ENCODE data around the gene CTAGE8. TPM values are rescaled to one million over a fixed set of nuclear protein-coding genes. Genes with fewer than 3 reads are reported as not detected.
"Not testable (repeated sequence)": the region's sequence is repeated elsewhere in the genome, so short reads cannot be mapped to it uniquely, and the experiment has no call there.

CTAGE8 gene
- total and polyA plus RNA-seq, 4 experiments from 2014 or later = 0.36 to 0.45 (median 0.39) TPM; not detected in 1

DNA sequence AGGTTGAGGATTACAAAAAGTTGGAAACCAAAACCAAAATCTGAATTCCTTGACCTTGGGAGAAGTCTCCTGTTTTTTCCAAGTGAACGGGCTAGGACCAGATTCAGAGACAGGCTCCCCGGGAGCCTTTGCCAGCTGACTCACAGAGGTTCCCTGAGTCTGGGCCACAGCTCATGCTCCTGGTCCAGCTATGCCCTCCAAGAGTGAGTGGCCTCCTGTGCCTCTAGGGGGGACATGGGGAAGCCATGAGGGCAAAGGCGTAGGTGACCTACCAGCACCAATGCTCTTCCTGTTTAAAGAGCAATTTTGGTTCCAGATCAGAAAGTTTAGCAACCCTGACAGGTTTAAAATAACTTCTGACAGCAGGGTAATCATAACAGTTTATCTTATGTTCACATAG is 40.3 kb downstream of the CTAGE8 start:
- POLR2A ChIA-PET (ENCODE audit: partially characterized antibody) = not testable (repeated sequence)

GRCh38 chr7:144226866-144227265 is 42.2 kb downstream of the CTAGE8 start:
- H3K4me1 Mint-ChIP-seq; H3K27me3 Mint-ChIP-seq; H3K4me3 Mint-ChIP-seq; H3K36me3 ChIP-seq (ENCODE audit: insufficient read depth, low read length); H3K9me3 ChIP-seq (ENCODE audit: control insufficient read depth in 1 of 2, low read length in 2 of 2); POLR2A ChIA-PET (ENCODE audit: partially characterized antibody); DNase-seq; intact Hi-C loops (cut with micrococcal nuclease); H3K4me3 ChIP-seq (ENCODE audit: low read length in 2 of 2); CTCF ChIA-PET (ENCODE audit: partially characterized antibody); H3K27me3 ChIP-seq (ENCODE audit: insufficient read depth, low read length); H3K27ac Mint-ChIP-seq; H3K4me1 ChIP-seq (ENCODE audit: insufficient read depth, low read length); H3K36me3 Mint-ChIP-seq; H3K27ac ChIP-seq (ENCODE audit: low read depth, low read length); H3K9me3 Mint-ChIP-seq: not testable (repeated sequence)

More for the DNA sequence above, 40.3 kb downstream of the CTAGE8 start:
- H3K27me3 ChIP-seq (ENCODE audit: insufficient read depth, low read length); H3K4me3 ChIP-seq (ENCODE audit: low read length in 2 of 2); DNase-seq; H3K4me3 Mint-ChIP-seq; H3K27ac ChIP-seq (ENCODE audit: low read depth, low read length); CTCF ChIA-PET (ENCODE audit: partially characterized antibody); H3K36me3 ChIP-seq (ENCODE audit: insufficient read depth, low read length); H3K9me3 Mint-ChIP-seq; intact Hi-C loops (cut with micrococcal nuclease); H3K9me3 ChIP-seq (ENCODE audit: control insufficient read depth in 1 of 2, low read length in 2 of 2); H3K4me1 ChIP-seq (ENCODE audit: insufficient read depth, low read length); H3K27ac Mint-ChIP-seq; H3K36me3 Mint-ChIP-seq; H3K27me3 Mint-ChIP-seq; H3K4me1 Mint-ChIP-seq: not testable (repeated sequence)

DNA sequence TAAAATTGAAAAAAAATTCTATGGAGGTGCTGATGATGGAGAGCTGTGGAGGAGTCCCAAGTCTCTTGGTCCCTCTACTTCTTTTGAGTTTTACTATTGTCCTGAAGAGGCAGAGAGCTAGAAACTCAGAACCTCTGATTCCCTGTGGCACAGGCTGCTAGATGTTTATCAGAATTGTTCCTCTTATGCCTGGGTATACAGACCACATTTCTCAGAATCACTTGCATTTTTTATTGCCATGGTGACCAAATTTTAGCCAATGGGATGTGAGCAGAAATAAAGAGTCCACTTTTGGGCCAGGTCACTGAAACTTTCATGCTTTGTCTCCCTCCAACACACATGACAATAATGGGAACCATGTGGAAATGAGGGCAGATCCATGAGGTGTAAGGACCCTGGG is 45.4 kb downstream of the CTAGE8 start:
- H3K4me3 ChIP-seq (ENCODE audit: low read length in 2 of 2); POLR2A ChIA-PET (ENCODE audit: partially characterized antibody); intact Hi-C loops (cut with micrococcal nuclease); H3K27me3 ChIP-seq (ENCODE audit: insufficient read depth, low read length); H3K4me1 ChIP-seq (ENCODE audit: insufficient read depth, low read length); CTCF ChIA-PET (ENCODE audit: partially characterized antibody); DNase-seq; H3K9me3 Mint-ChIP-seq; H3K9me3 ChIP-seq (ENCODE audit: control insufficient read depth in 1 of 2, low read length in 2 of 2); H3K27ac Mint-ChIP-seq; H3K27me3 Mint-ChIP-seq; H3K4me1 Mint-ChIP-seq; H3K4me3 Mint-ChIP-seq; H3K36me3 ChIP-seq (ENCODE audit: insufficient read depth, low read length); H3K27ac ChIP-seq (ENCODE audit: low read depth, low read length); H3K36me3 Mint-ChIP-seq: not testable (repeated sequence)

DNA sequence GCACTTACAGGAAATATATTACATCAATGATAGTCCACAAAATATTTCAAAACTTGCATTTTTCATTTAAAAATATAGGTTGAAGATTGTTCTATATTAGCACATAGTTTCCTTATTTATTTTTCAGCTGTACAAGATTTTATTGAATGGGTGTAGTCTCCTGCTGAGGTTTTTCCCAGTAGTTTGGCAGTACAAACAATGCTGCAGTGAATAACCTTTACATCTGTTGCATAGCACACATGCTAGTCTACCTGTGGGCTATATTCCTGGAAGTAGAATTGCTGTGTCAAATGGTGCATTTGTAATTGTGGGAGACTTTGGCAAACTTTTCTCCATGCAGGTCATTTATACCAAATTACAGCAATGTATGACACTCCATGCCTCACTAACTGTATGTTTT is 48.6 kb downstream of the CTAGE8 start:
- H3K9me3 ChIP-seq (ENCODE audit: control insufficient read depth in 1 of 2, low read length in 2 of 2); H3K4me3 ChIP-seq (ENCODE audit: low read length in 2 of 2); H3K4me3 Mint-ChIP-seq; H3K36me3 Mint-ChIP-seq; H3K4me1 Mint-ChIP-seq; H3K27ac Mint-ChIP-seq; POLR2A ChIA-PET (ENCODE audit: partially characterized antibody); H3K36me3 ChIP-seq (ENCODE audit: insufficient read depth, low read length); intact Hi-C loops (cut with micrococcal nuclease); H3K4me1 ChIP-seq (ENCODE audit: insufficient read depth, low read length); H3K27me3 ChIP-seq (ENCODE audit: insufficient read depth, low read length); DNase-seq; H3K27me3 Mint-ChIP-seq; H3K9me3 Mint-ChIP-seq; CTCF ChIA-PET (ENCODE audit: partially characterized antibody); H3K27ac ChIP-seq (ENCODE audit: low read depth, low read length): not testable (repeated sequence)

DNA sequence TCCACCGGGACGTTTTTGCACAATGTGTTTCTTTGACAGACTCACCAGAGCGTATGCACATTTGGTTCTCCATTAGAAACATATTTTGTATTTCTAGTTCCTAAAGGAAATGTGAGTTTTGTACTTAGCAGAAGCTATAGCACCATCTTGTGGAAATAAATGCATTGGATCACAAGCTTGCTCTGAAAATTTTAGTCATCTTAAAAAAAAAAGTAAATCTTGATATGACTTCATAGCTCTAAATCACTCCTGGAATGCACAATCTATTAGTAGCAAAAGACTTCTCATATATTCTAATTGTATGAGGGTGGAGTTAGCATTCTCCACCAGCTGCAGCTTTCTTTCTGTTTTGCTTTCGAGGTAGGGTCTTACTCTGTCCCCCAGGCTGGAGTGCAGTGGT is 49.9 kb downstream of the CTAGE8 start:
- H3K9me3 ChIP-seq (ENCODE audit: control insufficient read depth in 1 of 2, low read length in 2 of 2); H3K36me3 ChIP-seq (ENCODE audit: insufficient read depth, low read length); POLR2A ChIA-PET (ENCODE audit: partially characterized antibody); H3K4me1 Mint-ChIP-seq; H3K27me3 Mint-ChIP-seq; H3K27me3 ChIP-seq (ENCODE audit: insufficient read depth, low read length); H3K9me3 Mint-ChIP-seq; H3K4me3 Mint-ChIP-seq; DNase-seq; intact Hi-C loops (cut with micrococcal nuclease); CTCF ChIA-PET (ENCODE audit: partially characterized antibody); H3K4me3 ChIP-seq (ENCODE audit: low read length in 2 of 2); H3K36me3 Mint-ChIP-seq; H3K27ac ChIP-seq (ENCODE audit: low read depth, low read length); H3K27ac Mint-ChIP-seq; H3K4me1 ChIP-seq (ENCODE audit: insufficient read depth, low read length): not testable (repeated sequence)

DNA sequence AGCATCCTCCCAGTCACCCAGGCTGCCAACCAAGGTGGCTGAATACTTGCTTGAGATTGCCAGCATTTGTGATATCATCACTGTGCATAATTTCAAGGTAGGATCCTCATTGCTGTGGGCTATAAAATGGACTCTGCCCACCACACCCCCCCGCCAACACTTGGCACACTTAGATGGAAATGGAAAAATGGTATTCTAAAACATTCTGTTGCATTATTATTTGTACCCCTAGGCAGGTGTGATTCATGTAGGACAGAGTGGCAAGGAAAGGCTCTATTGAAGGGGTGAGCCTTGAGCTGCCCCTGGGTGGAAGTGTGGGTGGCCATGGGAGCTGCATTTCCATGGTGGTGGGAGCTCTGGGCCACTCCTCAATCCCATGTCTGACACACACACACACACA is 50.5 kb downstream of the CTAGE8 start:
- H3K4me1 ChIP-seq (ENCODE audit: insufficient read depth, low read length); H3K9me3 ChIP-seq (ENCODE audit: control insufficient read depth in 1 of 2, low read length in 2 of 2); CTCF ChIA-PET (ENCODE audit: partially characterized antibody); H3K4me3 ChIP-seq (ENCODE audit: low read length in 2 of 2); intact Hi-C loops (cut with micrococcal nuclease); H3K27me3 Mint-ChIP-seq; H3K36me3 ChIP-seq (ENCODE audit: insufficient read depth, low read length); H3K4me3 Mint-ChIP-seq; DNase-seq; H3K9me3 Mint-ChIP-seq; H3K36me3 Mint-ChIP-seq; POLR2A ChIA-PET (ENCODE audit: partially characterized antibody); H3K27ac ChIP-seq (ENCODE audit: low read depth, low read length); H3K27me3 ChIP-seq (ENCODE audit: insufficient read depth, low read length); H3K4me1 Mint-ChIP-seq: not testable (repeated sequence)
- peak overlapping the region in 1 of 7 donors; percentile 8 for H3K27ac Mint-ChIP-seq

- H3K27ac Mint-ChIP-seq; POLR2A ChIA-PET (ENCODE audit: partially characterized antibody); H3K9me3 Mint-ChIP-seq; H3K4me3 ChIP-seq (ENCODE audit: low read length in 2 of 2); H3K36me3 Mint-ChIP-seq; H3K36me3 ChIP-seq (ENCODE audit: insufficient read depth, low read length); H3K27me3 Mint-ChIP-seq; H3K9me3 ChIP-seq (ENCODE audit: control insufficient read depth in 1 of 2, low read length in 2 of 2); H3K4me1 ChIP-seq (ENCODE audit: insufficient read depth, low read length); H3K4me1 Mint-ChIP-seq; H3K4me3 Mint-ChIP-seq; intact Hi-C loops (cut with micrococcal nuclease); H3K27me3 ChIP-seq (ENCODE audit: insufficient read depth, low read length); DNase-seq; H3K27ac ChIP-seq (ENCODE audit: low read depth, low read length); CTCF ChIA-PET (ENCODE audit: partially characterized antibody): not testable (repeated sequence)
These were observed 51.9 kb downstream of the CTAGE8 start for GRCh38 chr7:144217200-144217599.

All from CD4-positive, alpha-beta memory T cell (primary cell).